K562 (cell line): ENCODE data around the gene CEP290. TPM values are rescaled to one million over a fixed set of nuclear protein-coding genes. Genes with fewer than 3 reads are reported as not detected.

Experiments used
- CGGBP1 ChIP-seq: fragments of 250-450 bp; sonication (Bioruptor Pico); IDR thresholded peaks from 2 replicates; pipeline ENCODE4 v1.9.0; 2021; ENCODE audit warnings: mild to moderate bottlenecking
- HNRNPLL ChIP-seq: fragments of 200-400 bp; formaldehyde crosslinking; IDR thresholded peaks from 2 replicates; pipeline ENCODE4 v1.6.1; 2017; ENCODE audit warnings: low read length, low read depth, mild to moderate bottlenecking; ENCODE audit not compliant: poor library complexity, severe bottlenecking
- KLF13 ChIP-seq: fragments of 450-650 bp; IDR thresholded peaks from 2 replicates; pipeline ENCODE4 v1.6.1; 2016; ENCODE audit warnings: missing genetic modification characterization, low read depth, mild to moderate bottlenecking, missing compliant biosample characterization, moderate library complexity, borderline replicate concordance
- NFRKB ChIP-seq: fragments of 450-650 bp; IDR thresholded peaks from 2 replicates; pipeline ENCODE4 v1.6.1; 2016; ENCODE audit warnings: low read depth
- POLR2A ChIP-seq: fragments of 450-650 bp; conservative IDR thresholded peaks from 2 replicates; pipeline ENCODE4 v1.6.1; 2016
- POLR2H ChIP-seq: IDR thresholded peaks from 2 replicates; pipeline ENCODE4 v1.6.1; 2016; ENCODE audit warnings: missing genetic modification characterization, low read depth, mild to moderate bottlenecking, control low read depth, missing compliant biosample characterization, moderate library complexity
- RBFOX2 ChIP-seq: fragments of 200-400 bp; formaldehyde crosslinking; IDR thresholded peaks from 2 replicates; pipeline ENCODE4 v1.6.1; 2017; ENCODE audit warnings: low read depth, mild to moderate bottlenecking, low read length, moderate library complexity
- REST ChIP-seq, 2 experiments: fragments of 450-650 bp; formaldehyde crosslinking in 1 of 2; IDR thresholded peaks; 2 replicates each; pipeline versions ENCODE4 v1.4.0 to v1.6.1; 2014 to 2020; ENCODE audit warnings: mild to moderate bottlenecking in 2 of 2, borderline replicate concordance in 1 of 2, low read depth in 1 of 2
- polyA plus RNA-seq, 8 experiments: library from polyadenylated mRNA; depleted of rRNA in 4 of 8; stranded (reverse) in 5 of 8; unstranded in 3 of 8; fragments of >200 nt; fragmentation: Nextera tagmentation in 2 of 8; fragmentation: Illumina TruSeq in 1 of 8; extraction: Ambion mirVana in 2 of 8; extraction: Trizol in 1 of 8; gene quantifications; 2 replicates each; pipeline versions ENCODE4 v1.2.1 to v1.2.3, GENCODE V29; 2011 to 2014; ENCODE audit warnings: inconsistent platforms in 1 of 8, missing spikeins in 1 of 8
- total RNA-seq, 7 experiments: library from RNA; depleted of rRNA in 6 of 7; stranded (reverse); fragments of >200 nt in 6 of 7; fragmentation: Illumina TruSeq in 2 of 7; extraction: Trizol in 2 of 7; gene quantifications; 2 replicates each; pipeline versions ENCODE4 v1.2.1 to v1.2.3, GENCODE V29; 2011 to 2021; ENCODE audit warnings: low replicate concordance in 1 of 7
- TF ChIP-seq, protein P1 (sequence below): fragments of 450-650 bp; IDR thresholded peaks from one replicate; pipeline ENCODE4 v1.6.1; 2018; ENCODE audit warnings: mild to moderate bottlenecking, moderate library complexity; ENCODE audit not compliant: partially characterized antibody
- TF ChIP-seq, protein P2 (sequence below): fragments of 250-450 bp; sonication (Bioruptor Pico); IDR thresholded peaks from 2 replicates; pipeline ENCODE4 v1.8.0; 2022; ENCODE audit warnings: moderate library complexity, mild to moderate bottlenecking, inconsistent platforms
- TF ChIP-seq, protein P3 (sequence below): fragments of 150-350 bp; conservative IDR thresholded peaks from 2 replicates; pipeline ENCODE4 v1.6.1; 2014; ENCODE audit warnings: low read length

CEP290 gene
- total and polyA plus RNA-seq, 9 of the 15 experiments (the other 6 are each of a cell fraction or from before 2014, with no cell fraction given) = 7.2 to 19.4 (median 18.1) TPM

GRCh38 chr12:88141774-88142609 lies at the start of gene CEP290, which contains the start of gene TMTC3 (continued):
- TF ChIP-seq HNRNPLL = peak; percentile 47
- TF ChIP-seq POLR2A = peak; percentile 75
- TF ChIP-seq, protein P1, sequence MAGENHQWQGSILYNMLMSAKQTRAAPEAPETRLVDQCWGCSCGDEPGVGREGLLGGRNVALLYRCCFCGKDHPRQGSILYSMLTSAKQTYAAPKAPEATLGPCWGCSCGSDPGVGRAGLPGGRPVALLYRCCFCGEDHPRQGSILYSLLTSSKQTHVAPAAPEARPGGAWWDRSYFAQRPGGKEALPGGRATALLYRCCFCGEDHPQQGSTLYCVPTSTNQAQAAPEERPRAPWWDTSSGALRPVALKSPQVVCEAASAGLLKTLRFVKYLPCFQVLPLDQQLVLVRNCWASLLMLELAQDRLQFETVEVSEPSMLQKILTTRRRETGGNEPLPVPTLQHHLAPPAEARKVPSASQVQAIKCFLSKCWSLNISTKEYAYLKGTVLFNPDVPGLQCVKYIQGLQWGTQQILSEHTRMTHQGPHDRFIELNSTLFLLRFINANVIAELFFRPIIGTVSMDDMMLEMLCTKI = no peak
- TF ChIP-seq KLF13 = 0 out of 2 replicates have a peak, but pooled peaks have one; percentile 54
- TF ChIP-seq RBFOX2 = peak; percentile 86
- no peak for TF ChIP-seq NFRKB
- no peak for TF ChIP-seq POLR2H (tag)
- TF ChIP-seq CGGBP1 (CRISPR knock-in tag) = no peak
- TF ChIP-seq REST (IDR thresholded peaks at IDR 0.05; ENCODE audit: borderline replicate concordance) = peak; percentile 72
- no peak for TF ChIP-seq REST (CRISPR knock-in tag; IDR thresholded peaks at IDR 0.05; ENCODE audit: low read depth)
- TF ChIP-seq, protein P2, sequence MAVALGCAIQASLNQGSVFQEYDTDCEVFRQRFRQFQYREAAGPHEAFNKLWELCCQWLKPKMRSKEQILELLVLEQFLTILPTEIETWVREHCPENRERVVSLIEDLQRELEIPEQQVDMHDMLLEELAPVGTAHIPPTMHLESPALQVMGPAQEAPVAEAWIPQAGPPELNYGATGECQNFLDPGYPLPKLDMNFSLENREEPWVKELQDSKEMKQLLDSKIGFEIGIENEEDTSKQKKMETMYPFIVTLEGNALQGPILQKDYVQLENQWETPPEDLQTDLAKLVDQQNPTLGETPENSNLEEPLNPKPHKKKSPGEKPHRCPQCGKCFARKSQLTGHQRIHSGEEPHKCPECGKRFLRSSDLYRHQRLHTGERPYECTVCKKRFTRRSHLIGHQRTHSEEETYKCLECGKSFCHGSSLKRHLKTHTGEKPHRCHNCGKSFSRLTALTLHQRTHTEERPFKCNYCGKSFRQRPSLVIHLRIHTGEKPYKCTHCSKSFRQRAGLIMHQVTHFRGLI = 0 out of 2 replicates have a peak, but pooled peaks have one; percentile 12
- TF ChIP-seq, protein P3, sequence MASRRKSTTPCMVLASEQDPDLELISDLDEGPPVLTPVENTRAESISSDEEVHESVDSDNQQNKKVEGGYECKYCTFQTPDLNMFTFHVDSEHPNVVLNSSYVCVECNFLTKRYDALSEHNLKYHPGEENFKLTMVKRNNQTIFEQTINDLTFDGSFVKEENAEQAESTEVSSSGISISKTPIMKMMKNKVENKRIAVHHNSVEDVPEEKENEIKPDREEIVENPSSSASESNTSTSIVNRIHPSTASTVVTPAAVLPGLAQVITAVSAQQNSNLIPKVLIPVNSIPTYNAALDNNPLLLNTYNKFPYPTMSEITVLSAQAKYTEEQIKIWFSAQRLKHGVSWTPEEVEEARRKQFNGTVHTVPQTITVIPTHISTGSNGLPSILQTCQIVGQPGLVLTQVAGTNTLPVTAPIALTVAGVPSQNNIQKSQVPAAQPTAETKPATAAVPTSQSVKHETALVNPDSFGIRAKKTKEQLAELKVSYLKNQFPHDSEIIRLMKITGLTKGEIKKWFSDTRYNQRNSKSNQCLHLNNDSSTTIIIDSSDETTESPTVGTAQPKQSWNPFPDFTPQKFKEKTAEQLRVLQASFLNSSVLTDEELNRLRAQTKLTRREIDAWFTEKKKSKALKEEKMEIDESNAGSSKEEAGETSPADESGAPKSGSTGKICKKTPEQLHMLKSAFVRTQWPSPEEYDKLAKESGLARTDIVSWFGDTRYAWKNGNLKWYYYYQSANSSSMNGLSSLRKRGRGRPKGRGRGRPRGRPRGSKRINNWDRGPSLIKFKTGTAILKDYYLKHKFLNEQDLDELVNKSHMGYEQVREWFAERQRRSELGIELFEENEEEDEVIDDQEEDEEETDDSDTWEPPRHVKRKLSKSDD = no peak
